ENCODE measurements around the gene KLHDC3. TPM values are rescaled to one million over a fixed set of nuclear protein-coding genes. Genes with fewer than 3 reads are reported as not detected.
A peak's percentile ranks its signal among the peaks of the same experiment; 100 is the strongest.

KLHDC3 gene
- total RNA-seq, 3 donors from 2014 or later, result 53.4 to 84.1 (median 57.3) TPM

- Histone ChIP-seq H3K36me3 (ENCODE audit: low read depth) (no peaks in the 10 kb centered on the region), H3K4me3 (peak within 1 kb of the TSS; percentile 81), H3K9me3 (no peaks in the 10 kb centered on the region), H3K4me1 (ENCODE audit: low read depth) (peaks cover 20% of the 10 kb centered on the region)
- TF ChIP-seq CTCF (IDR thresholded peaks at IDR 0.05), result no peak
- ATAC-seq, result peak; percentile 95
- intact Hi-C loops (cut with DNase I, micrococcal nuclease), result no loop called here
- DNase-seq, result peak; percentile 97 to 99 (median 98)
Observed at GRCh38 chr6:42984001-42984923, 29.8 kb upstream of the KLHDC3 start, which contains the start of gene PPP2R5D. PPP2R5D (plus strand) TSS chr6:42984570; CDS start chr6:42984678, 108 bp downstream.

- Histone ChIP-seq H3K4me3 (peak overlapping the region; percentile 81), H3K9me3 (no peaks in the 10 kb centered on the region), H3K4me1 (ENCODE audit: low read depth) (peaks cover 22% of the 10 kb centered on the region), H3K36me3 (ENCODE audit: low read depth) (no peaks in the 10 kb centered on the region)
- TF ChIP-seq CTCF (IDR thresholded peaks at IDR 0.05), result no peak
- peak; percentile 1 for ATAC-seq
- peak in 1 of 3 donors; percentile 17 for DNase-seq
- intact Hi-C loops (cut with DNase I, micrococcal nuclease), result no loop called here
Observed at GRCh38 chr6:42984924-42985475, 29.0 kb upstream of the KLHDC3 start.

- H3K4me1 ChIP-seq (ENCODE audit: low read depth), result peaks cover 27% of the 10 kb centered on the region
- H3K4me3 ChIP-seq, result no peak overlapping the region
- intact Hi-C loops (cut with DNase I, micrococcal nuclease), result no loop called here
- no peak for TF ChIP-seq CTCF (IDR thresholded peaks at IDR 0.05)
- no peaks in the 10 kb centered on the region for H3K9me3 ChIP-seq
- peak in 1 of 3 donors; percentile 1 for DNase-seq
- ATAC-seq, result no peak
- H3K36me3 ChIP-seq (ENCODE audit: low read depth), result no peaks in the 10 kb centered on the region
Observed at GRCh38 chr6:42987533-42988451, 26.3 kb upstream of the KLHDC3 start.

GRCh38 chr6:42988486-42989020, 25.5 kb upstream of the KLHDC3 start:
- no peak for ATAC-seq
- H3K9me3 ChIP-seq, result no peaks in the 10 kb centered on the region
- H3K36me3 ChIP-seq (ENCODE audit: low read depth), result no peaks in the 10 kb centered on the region
- H3K4me3 ChIP-seq, result no peak overlapping the region
- TF ChIP-seq CTCF (IDR thresholded peaks at IDR 0.05), result no peak
- peaks cover 27% of the 10 kb centered on the region for H3K4me1 ChIP-seq (ENCODE audit: low read depth)
- intact Hi-C loops (cut with DNase I, micrococcal nuclease), result no loop called here
- DNase-seq, result no peak

- intact Hi-C loops (cut with DNase I, micrococcal nuclease), result no loop called here
- no peak overlapping the region for H3K4me3 ChIP-seq
- TF ChIP-seq CTCF (IDR thresholded peaks at IDR 0.05), result no peak
- ATAC-seq (peak; percentile 93), DNase-seq (peak; percentile 43 to 72 (median 71))
- no peaks in the 10 kb centered on the region for H3K36me3 ChIP-seq (ENCODE audit: low read depth)
- H3K9me3 ChIP-seq, result no peaks in the 10 kb centered on the region
- H3K4me1 ChIP-seq (ENCODE audit: low read depth), result peaks cover 27% of the 10 kb centered on the region
Observed at GRCh38 chr6:42989923-42990322, 24.1 kb upstream of the KLHDC3 start.

Measured in mucosa of descending colon (tissue), 3 donors.